Measurements from ENCODE around the gene RASL11B. TPM values are rescaled to one million over a fixed set of nuclear protein-coding genes. Genes with fewer than 3 reads are reported as not detected.

RASL11B gene
- total RNA-seq, 1 experiment from 2014 or later, result 30.0 TPM

DNA sequence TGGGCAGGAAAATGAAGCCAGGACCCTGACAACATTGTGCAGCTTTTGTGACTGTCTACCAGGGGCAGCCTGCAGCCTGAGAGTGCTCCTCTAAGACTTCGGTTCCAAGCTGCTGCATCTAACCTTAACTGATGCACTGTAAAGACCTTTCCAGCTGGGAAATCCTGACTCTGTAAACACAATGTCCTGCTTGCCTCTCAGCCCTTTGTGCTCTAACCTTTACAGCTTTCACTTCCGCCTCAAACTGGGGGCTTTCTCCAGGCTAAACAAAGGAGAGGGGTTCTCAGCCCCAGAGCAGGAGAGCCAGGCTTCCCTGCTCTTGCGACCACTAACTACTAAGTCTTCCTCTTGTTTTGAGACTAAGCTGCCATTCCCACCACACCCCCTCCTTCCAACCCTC lies 19.3 kb upstream of the RASL11B start:
- Histone ChIP-seq H3K14ac (ENCODE audit: insufficient read depth, low read length) (no peak overlapping the region), H2AFZ (ENCODE audit: low read length) (no peak overlapping the region), H3K9ac (ENCODE audit: extremely low read depth, insufficient read length, low read length) (no peak overlapping the region), H2BK12ac (ENCODE audit: insufficient read length, low read depth, low read length) (no peak overlapping the region), H2AK5ac (ENCODE audit: insufficient read length, low read length) (no peak overlapping the region), H4K20me1 (ENCODE audit: control insufficient read depth, insufficient read depth, insufficient read length) (no peaks in the 10 kb centered on the region), H3K27ac (ENCODE audit: insufficient read length, low read depth, low read length) (no peak overlapping the region), H3K4me2 (ENCODE audit: insufficient read depth, insufficient read length, low read length) (no peak overlapping the region), H2BK15ac (ENCODE audit: low read depth, low read length) (no peak overlapping the region), H3K23me2 (ENCODE audit: insufficient read length, low read depth, low read length, poor library complexity, severe bottlenecking) (no peaks in the 10 kb centered on the region), H3T11ph (ENCODE audit: low read length) (no peak overlapping the region), H2BK20ac (ENCODE audit: low read depth, low read length, poor library complexity, severe bottlenecking) (no peak overlapping the region), H3K56ac (ENCODE audit: insufficient read length, low read depth, low read length) (no peak overlapping the region), H2BK5ac (ENCODE audit: insufficient read length, low read length) (no peak overlapping the region), H3K79me1 (ENCODE audit: insufficient read depth, low read depth, low read length, poor library complexity, severe bottlenecking) (no peaks in the 10 kb centered on the region), H4K5ac (ENCODE audit: insufficient read length, low read depth, low read length) (no peak overlapping the region), H2BK120ac (ENCODE audit: low read depth, low read length, poor library complexity, severe bottlenecking) (no peak overlapping the region), H4K91ac (ENCODE audit: insufficient read length, low read depth, low read length) (no peak overlapping the region), H3K4me1 (ENCODE audit: insufficient read depth, low read length) (peaks cover 4% of the 10 kb centered on the region), H3K79me2 (ENCODE audit: insufficient read depth, low read length) (no peaks in the 10 kb centered on the region; the same call in 1 of the 2 replicates), H3K18ac (ENCODE audit: insufficient read length, low read depth, low read length) (no peak overlapping the region), H3K9me3 (ENCODE audit: control insufficient read depth, low read depth, low read length) (no peaks in the 10 kb centered on the region), H3K27me3 (ENCODE audit: insufficient read depth, low read length) (no peaks in the 10 kb centered on the region), H4K8ac (replicated peaks; ENCODE audit: insufficient read length, low read depth, low read length) (no peak overlapping the region), H3K4ac (ENCODE audit: low read depth, low read length) (no peak overlapping the region), H3K23ac (ENCODE audit: insufficient read length, low read depth, low read length) (no peak overlapping the region)
- no peaks in the 10 kb centered on the region; a peak in 1 of 7 replicates for H3K36me3 Mint-ChIP-seq (ENCODE audit: insufficient read depth in 1 of 3, low read depth in 3 of 3)
- DNase-seq, result no peak
- H3K27me3 Mint-ChIP-seq (ENCODE audit: low read depth), result peaks cover 2% of the 10 kb centered on the region; the same call in 1 of the 2 replicates
- TF ChIP-seq, protein P1, sequence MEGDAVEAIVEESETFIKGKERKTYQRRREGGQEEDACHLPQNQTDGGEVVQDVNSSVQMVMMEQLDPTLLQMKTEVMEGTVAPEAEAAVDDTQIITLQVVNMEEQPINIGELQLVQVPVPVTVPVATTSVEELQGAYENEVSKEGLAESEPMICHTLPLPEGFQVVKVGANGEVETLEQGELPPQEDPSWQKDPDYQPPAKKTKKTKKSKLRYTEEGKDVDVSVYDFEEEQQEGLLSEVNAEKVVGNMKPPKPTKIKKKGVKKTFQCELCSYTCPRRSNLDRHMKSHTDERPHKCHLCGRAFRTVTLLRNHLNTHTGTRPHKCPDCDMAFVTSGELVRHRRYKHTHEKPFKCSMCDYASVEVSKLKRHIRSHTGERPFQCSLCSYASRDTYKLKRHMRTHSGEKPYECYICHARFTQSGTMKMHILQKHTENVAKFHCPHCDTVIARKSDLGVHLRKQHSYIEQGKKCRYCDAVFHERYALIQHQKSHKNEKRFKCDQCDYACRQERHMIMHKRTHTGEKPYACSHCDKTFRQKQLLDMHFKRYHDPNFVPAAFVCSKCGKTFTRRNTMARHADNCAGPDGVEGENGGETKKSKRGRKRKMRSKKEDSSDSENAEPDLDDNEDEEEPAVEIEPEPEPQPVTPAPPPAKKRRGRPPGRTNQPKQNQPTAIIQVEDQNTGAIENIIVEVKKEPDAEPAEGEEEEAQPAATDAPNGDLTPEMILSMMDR (conservative IDR thresholded peaks at IDR 0.05), result no peak
- no peaks in the 10 kb centered on the region for H3K9me3 Mint-ChIP-seq
- WGBS (ENCODE audit: extremely low coverage, insufficient read length, low lambda C conversion rate), result no CpG with 5 or more reads among the region's 3 CpGs
- H3K27ac Mint-ChIP-seq, result peak overlapping the region in 1 of 3 experiments; percentile 54; a peak in 1 of 7 replicates
- H3K4me3 Mint-ChIP-seq, result no peak overlapping the region
- peaks cover 56 to 58% of the 10 kb centered on the region in 2 experiments for H3K4me1 Mint-ChIP-seq

Measured in H9 (cell line).